Measurements from ENCODE around the gene MCM10. TPM values are rescaled to one million over a fixed set of nuclear protein-coding genes. Genes with fewer than 3 reads are reported as not detected.

Gene MCM10
- total RNA-seq, 1 experiment from 2014 or later = 22.8 TPM

DNA sequence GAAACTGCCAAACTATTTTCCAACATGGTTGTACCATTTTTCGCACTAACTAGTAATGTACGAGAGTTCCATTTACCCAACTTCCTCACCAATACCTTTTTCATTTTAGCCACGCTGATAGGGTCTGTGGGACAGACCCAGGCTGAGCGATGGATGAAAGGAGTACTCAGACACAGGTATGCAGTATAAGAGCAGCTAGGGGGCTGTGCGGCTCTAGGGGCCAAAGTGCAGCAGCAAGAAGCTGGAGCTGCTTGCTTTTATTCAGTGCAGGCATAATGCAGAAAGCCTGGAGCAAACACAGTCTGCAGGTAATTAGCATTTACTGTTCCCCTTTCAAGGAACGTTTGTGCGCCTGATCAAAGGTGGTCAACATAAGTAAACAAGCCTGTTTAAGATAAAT, 51.8 kb downstream of the MCM10 start:
- ATAC-seq (no peak), DNase-seq (ENCODE audit: low read depth, low spot score) (no peak)
- CTCF ChIA-PET = no interaction called here
- Histone ChIP-seq H3K36me3 (ENCODE audit: control insufficient read depth, insufficient read depth, low read length) (no peaks in the 10 kb centered on the region; the same call in 1 of the 2 replicates), H3K27me3 (ENCODE audit: control insufficient read depth, insufficient read depth, low read length) (no peaks in the 10 kb centered on the region), H3K9me3 (ENCODE audit: control insufficient read depth, insufficient read depth, low read depth, low read length) (no peaks in the 10 kb centered on the region), H3K4me1 (ENCODE audit: control insufficient read depth, insufficient read depth, low read length) (no peaks in the 10 kb centered on the region), H3K4me3 (ENCODE audit: low read depth in 2 of 2, low read length in 2 of 2) (no peak overlapping the region), H3K27ac (ENCODE audit: low read length) (no peak overlapping the region)
- POLR2A ChIA-PET = no interaction called here
- intact Hi-C loops (cut with micrococcal nuclease; ENCODE audit: unreplicated experiment) (no loop called here), in situ Hi-C loops (cut with HindIII; ENCODE audit: low pct_unique_long_range_greater_than_20kb, low sequenced_read_pairs) (no loop called here)
- no TSS peak for BruUV-seq (replicated peaks)
- TF ChIP-seq TCF7L2 (IDR thresholded peaks at IDR 0.05; ENCODE audit: low read depth, low read length) = no peak
- no peak for TF ChIP-seq POLR2AphosphoS5 (IDR thresholded peaks at IDR 0.05; ENCODE audit: low read depth, low read length)
- TF ChIP-seq SIN3A (IDR thresholded peaks at IDR 0.05; ENCODE audit: borderline replicate concordance, insufficient read depth, low read depth, low read length) = no peak
- TF ChIP-seq, protein P1, sequence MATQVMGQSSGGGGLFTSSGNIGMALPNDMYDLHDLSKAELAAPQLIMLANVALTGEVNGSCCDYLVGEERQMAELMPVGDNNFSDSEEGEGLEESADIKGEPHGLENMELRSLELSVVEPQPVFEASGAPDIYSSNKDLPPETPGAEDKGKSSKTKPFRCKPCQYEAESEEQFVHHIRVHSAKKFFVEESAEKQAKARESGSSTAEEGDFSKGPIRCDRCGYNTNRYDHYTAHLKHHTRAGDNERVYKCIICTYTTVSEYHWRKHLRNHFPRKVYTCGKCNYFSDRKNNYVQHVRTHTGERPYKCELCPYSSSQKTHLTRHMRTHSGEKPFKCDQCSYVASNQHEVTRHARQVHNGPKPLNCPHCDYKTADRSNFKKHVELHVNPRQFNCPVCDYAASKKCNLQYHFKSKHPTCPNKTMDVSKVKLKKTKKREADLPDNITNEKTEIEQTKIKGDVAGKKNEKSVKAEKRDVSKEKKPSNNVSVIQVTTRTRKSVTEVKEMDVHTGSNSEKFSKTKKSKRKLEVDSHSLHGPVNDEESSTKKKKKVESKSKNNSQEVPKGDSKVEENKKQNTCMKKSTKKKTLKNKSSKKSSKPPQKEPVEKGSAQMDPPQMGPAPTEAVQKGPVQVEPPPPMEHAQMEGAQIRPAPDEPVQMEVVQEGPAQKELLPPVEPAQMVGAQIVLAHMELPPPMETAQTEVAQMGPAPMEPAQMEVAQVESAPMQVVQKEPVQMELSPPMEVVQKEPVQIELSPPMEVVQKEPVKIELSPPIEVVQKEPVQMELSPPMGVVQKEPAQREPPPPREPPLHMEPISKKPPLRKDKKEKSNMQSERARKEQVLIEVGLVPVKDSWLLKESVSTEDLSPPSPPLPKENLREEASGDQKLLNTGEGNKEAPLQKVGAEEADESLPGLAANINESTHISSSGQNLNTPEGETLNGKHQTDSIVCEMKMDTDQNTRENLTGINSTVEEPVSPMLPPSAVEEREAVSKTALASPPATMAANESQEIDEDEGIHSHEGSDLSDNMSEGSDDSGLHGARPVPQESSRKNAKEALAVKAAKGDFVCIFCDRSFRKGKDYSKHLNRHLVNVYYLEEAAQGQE (IDR thresholded peaks at IDR 0.05; ENCODE audit: insufficient read depth in 1 of 2, low read depth in 2 of 2, low read length in 1 of 2) = no peak

DNA sequence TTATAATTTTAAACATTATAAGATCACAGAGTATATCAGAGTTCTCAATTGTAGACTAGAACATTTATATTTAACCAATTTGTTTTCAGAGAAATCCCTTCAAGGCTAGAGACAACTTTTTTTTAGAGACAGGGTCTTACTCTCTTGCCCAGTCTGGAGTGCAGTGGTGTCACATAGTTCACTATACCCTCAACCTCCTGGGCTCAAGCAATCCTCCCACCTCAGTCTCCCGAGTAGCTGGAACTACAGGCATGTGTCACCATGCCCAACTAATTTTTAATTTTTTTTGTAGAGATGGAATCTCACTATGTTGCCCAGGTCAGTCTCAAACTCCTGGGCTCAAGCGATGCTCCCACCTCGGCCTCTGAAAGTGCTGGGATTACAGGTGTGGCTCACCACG, 57.5 kb downstream of the MCM10 start:
- no peak for TF ChIP-seq TCF7L2 (IDR thresholded peaks at IDR 0.05; ENCODE audit: low read depth, low read length)
- TF ChIP-seq, protein P2, sequence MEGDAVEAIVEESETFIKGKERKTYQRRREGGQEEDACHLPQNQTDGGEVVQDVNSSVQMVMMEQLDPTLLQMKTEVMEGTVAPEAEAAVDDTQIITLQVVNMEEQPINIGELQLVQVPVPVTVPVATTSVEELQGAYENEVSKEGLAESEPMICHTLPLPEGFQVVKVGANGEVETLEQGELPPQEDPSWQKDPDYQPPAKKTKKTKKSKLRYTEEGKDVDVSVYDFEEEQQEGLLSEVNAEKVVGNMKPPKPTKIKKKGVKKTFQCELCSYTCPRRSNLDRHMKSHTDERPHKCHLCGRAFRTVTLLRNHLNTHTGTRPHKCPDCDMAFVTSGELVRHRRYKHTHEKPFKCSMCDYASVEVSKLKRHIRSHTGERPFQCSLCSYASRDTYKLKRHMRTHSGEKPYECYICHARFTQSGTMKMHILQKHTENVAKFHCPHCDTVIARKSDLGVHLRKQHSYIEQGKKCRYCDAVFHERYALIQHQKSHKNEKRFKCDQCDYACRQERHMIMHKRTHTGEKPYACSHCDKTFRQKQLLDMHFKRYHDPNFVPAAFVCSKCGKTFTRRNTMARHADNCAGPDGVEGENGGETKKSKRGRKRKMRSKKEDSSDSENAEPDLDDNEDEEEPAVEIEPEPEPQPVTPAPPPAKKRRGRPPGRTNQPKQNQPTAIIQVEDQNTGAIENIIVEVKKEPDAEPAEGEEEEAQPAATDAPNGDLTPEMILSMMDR (IDR thresholded peaks at IDR 0.05) = no peak
- no peak for TF ChIP-seq SIN3A (IDR thresholded peaks at IDR 0.05; ENCODE audit: borderline replicate concordance, insufficient read depth, low read depth, low read length)
- TF ChIP-seq, protein P1 (IDR thresholded peaks at IDR 0.05; ENCODE audit: insufficient read depth in 1 of 2, low read depth in 2 of 2, low read length in 1 of 2) = no peak
- TF ChIP-seq POLR2AphosphoS5 (IDR thresholded peaks at IDR 0.05; ENCODE audit: low read depth, low read length) = no peak
- BruUV-seq (replicated peaks) = no TSS peak
- no peaks in the 10 kb centered on the region for H3K36me3 ChIP-seq (ENCODE audit: control insufficient read depth, insufficient read depth, low read length)
- POLR2A ChIA-PET = no interaction called here
- peaks cover 10% of the 10 kb centered on the region; the same call in 1 of the 2 replicates for H3K4me1 ChIP-seq (ENCODE audit: control insufficient read depth, insufficient read depth, low read length)
- ATAC-seq = no peak
- CTCF ChIA-PET = no interaction called here
- H3K9me3 ChIP-seq (ENCODE audit: control insufficient read depth, insufficient read depth, low read depth, low read length) = no peaks in the 10 kb centered on the region
- in situ Hi-C loops (cut with HindIII; ENCODE audit: low pct_unique_long_range_greater_than_20kb, low sequenced_read_pairs) = no loop called here
- intact Hi-C loops (cut with micrococcal nuclease; ENCODE audit: unreplicated experiment) = no loop called here
- DNase-seq (ENCODE audit: low read depth, low spot score) = no peak
- H3K27ac ChIP-seq (ENCODE audit: low read length) = no peak overlapping the region
- H3K4me3 ChIP-seq (ENCODE audit: low read depth in 2 of 2, low read length in 2 of 2) = no peak overlapping the region
- no peaks in the 10 kb centered on the region for H3K27me3 ChIP-seq (ENCODE audit: control insufficient read depth, insufficient read depth, low read length)

Measured in Panc1 (cell line).